Psoas muscle (tissue), 8 donors: ENCODE data around the gene PTPRCAP. TPM values are rescaled to one million over a fixed set of nuclear protein-coding genes. Genes with fewer than 3 reads are reported as not detected.
A peak's percentile ranks its signal among the peaks of the same experiment; 100 is the strongest.

Source experiments
- ATAC-seq, 4 donors: fragments of 200-7000 bp; cut with Tn5 transposase; one replicate each; pipeline ENCODE4 v1.9.1; 2020; ENCODE audit warnings: moderate library complexity in 3 of 4, mild to moderate bottlenecking in 2 of 4
- DNase-seq, 2 donors: peaks; one replicate each; pipeline ENCODE4 v3.0.0-alpha.2; 2020
- H3K27ac ChIP-seq: fragments of 200-600 bp; one replicate; pipeline ENCODE4 v1.8.0; 2022
- H3K27me3 ChIP-seq, 3 donors: fragments of 200-600 bp in 1 of 3; one replicate each; pipeline versions ENCODE4 v1.6.1 to v1.8.0; 2013 to 2022; ENCODE audit warnings: low read length in 2 of 3, mild to moderate bottlenecking in 2 of 3, moderate library complexity in 1 of 3; ENCODE audit not compliant: insufficient read depth in 3 of 3
- H3K36me3 ChIP-seq, 2 donors: fragments of 200-600 bp in 1 of 2; one replicate each; pipeline versions ENCODE4 v1.6.1 to v1.8.0; 2013 to 2022; ENCODE audit warnings: low read depth in 1 of 2, mild to moderate bottlenecking in 1 of 2, moderate library complexity in 1 of 2; ENCODE audit not compliant: insufficient read depth in 1 of 2
- H3K4me1 ChIP-seq: fragments of 200-600 bp; one replicate; pipeline ENCODE4 v1.8.0; 2022
- H3K4me3 ChIP-seq: fragments of 200-600 bp; one replicate; pipeline ENCODE4 v1.8.0; 2022; ENCODE audit warnings: mild to moderate bottlenecking
- H3K9me3 ChIP-seq: fragments of 200-600 bp; one replicate; pipeline ENCODE4 v1.8.0; 2022
- WGBS, 3 donors: extraction: QIAGEN DNeasy Blood & Tissue Kit; methylation state at CpG; one replicate each; pipeline versions ENCODE4 v1.1.6 to v1.1.7; 2013; 5-methylcytosine and 5-hydroxymethylcytosine counted together
- intact Hi-C, 2 donors: fragments of 100-400 bp; cut with DNase I; formaldehyde crosslinking; loops; one replicate each; pipeline versions ENCODE4 v1.11.0 to v1.14.2; 2022
- polyA plus RNA-seq, 3 donors: library from polyadenylated mRNA; stranded (reverse); fragments of 200-250 nt; gene quantifications; one replicate each; pipeline ENCODE4 v1.2.3, GENCODE V29; 2013
- total RNA-seq, 4 donors: library from RNA; stranded (reverse); fragmentation: NEBNext Ultra II Directional in 2 of 4; extraction: Animal tissue kit (Norgen Biotek cat#: 25700) in 2 of 4; gene quantifications; one replicate each; pipeline versions ENCODE4 v1.2.1 to v1.2.4, GENCODE V29; 2021 to 2023
- TF ChIP-seq, protein P1 (sequence below): fragments of 200-600 bp; IDR thresholded peaks from one replicate; pipeline ENCODE4 v1.8.0; 2022; ENCODE audit warnings: antibody characterized with exemption
- donor health status: healthy with polysubstance abuse.
- donor health status: DM: no; HTN: no; CAD: no; lungs with moderate emphysema.
- donor health status: Bipolar disorder and iron deficiency.
- donor health status: healthy.
- donor health status: DM: yes; HTN: yes; CAD: no.
- donor health status: DM: no; HTN: no; CAD: no.
- donor health status: DM: no; HTN: no; CAD: no.
- donor health status: DM: yes; HTN: yes; CAD: no.

Gene PTPRCAP
- total and polyA plus RNA-seq, 7 donors = 0.25 to 1.4 (median 1.0) TPM

DNA sequence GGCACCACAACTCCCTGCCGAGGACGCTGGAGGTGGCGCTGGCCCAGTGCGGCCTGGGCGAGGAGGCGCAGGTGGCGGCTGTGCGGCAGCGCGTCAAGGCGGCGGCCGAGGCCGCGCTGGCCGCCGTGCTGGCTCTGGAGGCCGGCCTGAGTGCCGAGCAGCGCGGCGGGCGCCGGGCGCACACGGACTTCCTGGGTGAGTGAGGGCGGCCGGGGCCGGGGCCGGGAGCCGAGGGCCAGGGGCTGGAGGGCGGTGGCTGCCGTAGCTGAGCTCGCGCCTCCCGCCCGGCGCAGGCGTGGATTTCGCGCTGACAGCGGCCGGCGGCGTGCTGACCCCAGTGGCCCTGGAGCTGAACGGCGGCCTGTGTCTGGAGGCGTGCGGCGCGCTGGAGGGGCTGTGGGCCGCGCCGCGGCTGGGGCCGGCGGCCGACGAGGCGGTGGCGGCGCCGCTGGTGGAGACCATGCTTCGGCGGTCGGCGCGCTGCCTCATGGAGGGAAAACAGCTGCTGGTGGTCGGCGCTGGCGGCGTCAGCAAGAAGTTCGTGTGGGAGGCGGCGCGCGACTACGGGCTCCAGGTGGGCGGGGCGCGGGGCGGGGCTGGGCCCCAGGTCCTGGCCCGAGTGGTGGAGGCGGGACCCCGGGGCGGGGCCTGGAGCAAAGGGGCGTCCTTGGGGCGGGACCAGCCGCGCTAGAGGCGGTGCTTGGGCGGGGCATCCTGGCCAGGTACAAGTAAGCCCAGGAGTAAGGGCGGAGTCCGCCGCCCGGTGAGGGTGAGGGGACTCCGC lies 16.6 kb downstream of the PTPRCAP start:
- ATAC-seq = peak; percentile 85 to 90 (median 86)

DNA sequence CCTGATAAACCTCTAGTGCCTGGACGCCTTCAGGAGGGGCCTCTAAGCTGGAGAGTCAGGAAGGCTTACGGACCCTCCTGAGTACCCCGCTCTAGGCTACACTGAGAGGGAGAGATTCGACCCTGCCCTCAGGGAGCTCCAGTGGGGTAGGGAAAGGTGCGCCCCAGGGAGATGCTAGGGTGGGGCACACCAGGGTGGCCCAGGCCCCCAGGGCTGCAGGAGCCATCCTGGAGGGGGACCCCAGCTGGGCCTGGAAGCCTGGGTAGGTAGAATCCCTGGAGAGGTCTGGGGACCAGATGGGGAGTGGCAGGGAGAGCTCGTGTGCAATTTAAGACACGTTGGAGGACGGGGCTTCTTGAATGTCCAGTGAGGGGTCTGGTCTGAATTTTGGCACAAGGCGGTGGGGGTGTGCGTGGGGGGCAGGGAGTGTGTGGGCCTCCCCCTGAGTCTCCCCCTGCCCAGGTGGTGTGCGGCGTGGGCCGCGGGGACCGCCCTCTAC lies 17.3 kb downstream of the PTPRCAP start:
- WGBS, 3 donors = 25 to 42% (median 26%) methylated on average over 10 to 15 of the region's 15 CpGs
- DNase-seq = no peak

More for the DNA sequence above, 16.6 kb downstream of the PTPRCAP start:
- Histone ChIP-seq H3K4me1 (peaks cover 46% of the 10 kb centered on the region), H3K4me3 (peak overlapping the region; percentile 68), H3K36me3 (no peaks in the 10 kb centered on the region), H3K9me3 (no peaks in the 10 kb centered on the region), H3K27ac (peak overlapping the region; percentile 95), H3K27me3 (no peaks in the 10 kb centered on the region)
- DNase-seq = peak; percentile 97 to 98
- intact Hi-C loops = no loop called here
- WGBS, 3 donors = 1 to 3% (median 1%) methylated on average over 52 to 97 of the region's 97 CpGs
- TF ChIP-seq, protein P1, sequence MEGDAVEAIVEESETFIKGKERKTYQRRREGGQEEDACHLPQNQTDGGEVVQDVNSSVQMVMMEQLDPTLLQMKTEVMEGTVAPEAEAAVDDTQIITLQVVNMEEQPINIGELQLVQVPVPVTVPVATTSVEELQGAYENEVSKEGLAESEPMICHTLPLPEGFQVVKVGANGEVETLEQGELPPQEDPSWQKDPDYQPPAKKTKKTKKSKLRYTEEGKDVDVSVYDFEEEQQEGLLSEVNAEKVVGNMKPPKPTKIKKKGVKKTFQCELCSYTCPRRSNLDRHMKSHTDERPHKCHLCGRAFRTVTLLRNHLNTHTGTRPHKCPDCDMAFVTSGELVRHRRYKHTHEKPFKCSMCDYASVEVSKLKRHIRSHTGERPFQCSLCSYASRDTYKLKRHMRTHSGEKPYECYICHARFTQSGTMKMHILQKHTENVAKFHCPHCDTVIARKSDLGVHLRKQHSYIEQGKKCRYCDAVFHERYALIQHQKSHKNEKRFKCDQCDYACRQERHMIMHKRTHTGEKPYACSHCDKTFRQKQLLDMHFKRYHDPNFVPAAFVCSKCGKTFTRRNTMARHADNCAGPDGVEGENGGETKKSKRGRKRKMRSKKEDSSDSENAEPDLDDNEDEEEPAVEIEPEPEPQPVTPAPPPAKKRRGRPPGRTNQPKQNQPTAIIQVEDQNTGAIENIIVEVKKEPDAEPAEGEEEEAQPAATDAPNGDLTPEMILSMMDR = no peak

DNA sequence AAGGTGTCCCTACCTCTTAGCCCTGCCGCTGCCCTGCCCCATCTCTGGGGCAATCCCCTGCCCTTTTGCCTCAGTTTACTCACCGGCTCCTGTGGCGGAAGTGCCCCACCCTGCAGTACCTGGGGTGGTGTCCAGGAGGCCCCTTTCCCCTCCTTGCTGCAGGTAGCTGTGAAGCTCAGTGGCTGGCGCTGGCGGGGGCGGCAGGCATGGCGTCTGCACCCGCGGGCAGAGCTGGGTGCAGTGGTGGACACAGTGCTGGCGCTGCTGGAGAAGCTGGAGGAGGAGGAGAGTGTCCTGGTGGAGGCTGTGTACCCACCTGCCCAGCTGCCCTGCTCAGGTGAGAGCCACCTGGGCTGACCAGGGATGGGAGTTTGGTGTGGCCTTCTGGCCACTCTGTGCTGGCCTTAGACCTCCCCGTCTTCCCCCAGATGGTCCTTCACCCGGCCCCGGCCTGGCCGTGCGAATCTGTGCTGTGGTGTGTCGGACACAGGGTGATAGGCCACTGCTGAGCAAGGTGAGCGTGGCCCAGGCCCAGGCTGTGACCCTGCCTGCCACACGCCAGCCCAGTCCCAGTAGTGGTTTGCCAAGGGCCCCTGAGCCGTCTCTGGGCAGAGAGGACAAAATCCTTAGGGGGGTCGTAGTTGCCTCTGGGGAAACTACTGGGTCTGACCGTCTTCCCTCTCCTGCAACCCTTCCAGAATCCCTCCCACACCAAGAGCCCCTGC lies 18.0 kb downstream of the PTPRCAP start:
- intact Hi-C loops = loop anchor here in 1 of 2 donors (2.0 kb wide), 1 partner anchor 17 kb away; no protein-coding TSS in a partner anchor
- H3K9me3 ChIP-seq = no peaks in the 10 kb centered on the region
- no peaks in the 10 kb centered on the region for H3K36me3 ChIP-seq
- DNase-seq (no peak), ATAC-seq (no peak)
- no peaks in the 10 kb centered on the region for H3K27me3 ChIP-seq
- peak overlapping the region; percentile 95 for H3K27ac ChIP-seq
- peak overlapping the region; percentile 68 for H3K4me3 ChIP-seq
- peaks cover 47% of the 10 kb centered on the region for H3K4me1 ChIP-seq
- TF ChIP-seq, protein P1 = no peak
- WGBS, 3 donors = 42 to 56% (median 49%) methylated on average over 21 of the region's 21 CpGs

More for the DNA sequence above, 17.3 kb downstream of the PTPRCAP start:
- Histone ChIP-seq H3K9me3 (no peaks in the 10 kb centered on the region), H3K4me1 (peaks cover 47% of the 10 kb centered on the region), H3K36me3 (no peaks in the 10 kb centered on the region), H3K27ac (peak overlapping the region; percentile 95), H3K4me3 (peak overlapping the region; percentile 68), H3K27me3 (no peaks in the 10 kb centered on the region)
- ATAC-seq = no peak
- TF ChIP-seq, protein P1 = no peak
- intact Hi-C loops = no loop called here

DNA sequence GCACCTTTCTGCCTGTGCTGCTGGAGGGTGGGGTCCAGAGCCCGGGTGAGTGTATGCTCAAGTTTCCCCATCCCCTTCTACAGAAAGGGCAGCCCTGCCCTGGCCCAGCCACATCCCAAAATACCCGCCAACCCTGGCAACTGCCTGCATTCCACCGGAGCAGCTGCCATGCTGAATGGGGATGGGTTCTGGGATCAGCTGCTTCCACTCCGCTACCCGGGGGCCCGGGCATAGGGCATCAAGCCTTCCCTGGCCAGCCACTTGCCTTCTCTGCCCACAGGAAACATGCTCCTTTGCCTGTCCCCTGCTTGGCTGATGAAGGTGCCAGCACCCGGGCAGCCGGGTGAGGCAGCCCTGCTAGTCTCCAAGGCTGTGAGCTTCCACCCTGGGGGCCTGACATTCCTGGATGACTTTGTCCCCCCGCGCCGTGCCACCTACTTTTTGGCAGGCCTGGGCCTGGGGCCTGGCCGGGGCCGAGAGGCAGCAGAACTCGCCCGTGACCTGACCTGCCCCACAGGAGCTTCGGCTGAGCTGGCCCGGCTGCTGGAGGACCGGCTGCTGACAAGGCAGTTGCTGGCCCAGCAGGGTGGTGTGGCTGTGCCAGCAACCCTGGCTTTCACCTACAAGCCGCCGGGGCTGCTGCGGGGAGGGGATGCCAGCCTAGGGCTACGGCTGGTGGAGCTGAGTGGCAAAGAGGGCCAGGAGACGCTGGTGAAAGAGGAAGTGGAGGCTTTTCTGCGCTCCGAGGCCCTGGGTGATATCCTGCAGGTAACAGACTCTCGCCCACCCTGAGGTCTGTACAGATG lies 18.8 kb downstream of the PTPRCAP start:
- Histone ChIP-seq H3K36me3 (no peaks in the 10 kb centered on the region), H3K27me3 (no peaks in the 10 kb centered on the region), H3K4me1 (peaks cover 47% of the 10 kb centered on the region), H3K27ac (peak overlapping the region; percentile 95), H3K9me3 (no peaks in the 10 kb centered on the region), H3K4me3 (peak overlapping the region; percentile 68)
- TF ChIP-seq, protein P1 = no peak
- DNase-seq (peak; percentile 60 to 82), ATAC-seq (peak; percentile 50 to 71 (median 70))
- intact Hi-C loops = loop anchor here in 1 of 2 donors (2.0 kb wide), 1 partner anchor 16 kb away; no protein-coding TSS in a partner anchor
- 21 to 40% (median 31%) methylated on average over 25 to 26 of the region's 26 CpGs for WGBS, 3 donors
